Measurements from ENCODE around the gene USP31.

USP31 gene

DNA sequence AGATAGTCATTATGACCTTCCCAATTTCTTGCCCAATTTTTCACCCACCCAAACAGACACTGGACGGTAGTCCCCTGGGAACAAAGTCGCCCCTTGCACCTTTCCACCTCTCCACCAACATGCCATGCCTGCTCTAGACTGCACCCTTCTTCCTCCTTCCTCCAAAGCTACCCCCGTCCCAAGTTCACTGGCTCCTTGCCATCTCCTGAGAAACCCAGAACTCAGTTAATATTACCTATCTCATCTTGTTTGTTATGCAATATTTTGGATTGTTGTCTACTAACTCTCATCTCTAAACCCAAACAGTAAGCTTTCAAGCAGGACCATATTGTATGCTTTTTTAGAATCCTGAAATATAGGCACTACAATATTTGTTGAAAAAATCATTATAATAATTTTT, 63.3 kb downstream of the USP31 start:
- no peak for DNase-seq

- DNase-seq = no peak
Measured at GRCh38 chr16:23082161-23082788, 67.0 kb downstream of the USP31 start.

DNA sequence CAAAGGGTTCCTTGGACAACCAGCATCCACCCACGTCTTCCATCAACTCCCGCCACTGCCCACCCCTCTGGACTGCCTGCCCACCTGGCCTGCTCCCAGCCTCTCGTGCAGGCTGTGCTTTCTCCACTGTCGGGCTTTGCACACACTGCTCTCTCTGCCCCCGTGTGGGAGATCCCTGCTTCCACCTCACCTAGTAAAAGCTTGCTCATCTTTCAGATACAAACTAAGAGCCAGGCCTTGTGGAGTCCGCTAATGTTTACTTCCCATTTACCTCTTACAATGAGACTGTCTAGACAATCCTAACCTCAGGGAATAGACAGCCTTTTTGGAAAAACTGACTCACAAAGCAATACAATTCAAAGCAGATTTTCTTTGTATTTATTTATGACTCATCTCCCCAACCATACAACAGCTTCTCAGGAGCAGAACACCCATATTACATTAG, 67.6 kb downstream of the USP31 start:
- no peak for DNase-seq

GRCh38 chr16:23080747-23081146, 68.5 kb downstream of the USP31 start:
- DNase-seq = no peak

DNA sequence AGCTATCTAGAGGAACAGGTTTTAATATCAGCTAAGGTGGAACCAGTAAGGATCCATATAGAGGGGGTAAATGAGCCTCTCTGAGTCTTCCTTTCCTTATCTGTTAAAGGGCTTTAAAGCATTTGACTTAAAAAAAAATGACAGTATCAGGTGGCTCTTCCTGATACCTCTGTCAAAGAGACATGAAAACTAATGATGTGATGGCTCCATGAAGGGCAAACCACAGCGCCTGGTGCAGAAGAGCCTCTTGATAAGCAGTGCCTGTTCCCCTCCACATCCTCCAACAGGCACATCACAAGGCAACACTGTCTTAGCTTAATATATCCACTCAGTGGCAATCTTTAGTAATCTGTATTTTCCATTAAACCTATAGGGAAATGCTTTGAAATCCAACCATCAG, 68.9 kb downstream of the USP31 start:
- DNase-seq = no peak

- no peak for DNase-seq
Measured at GRCh38 chr16:23079675-23080301, 69.5 kb downstream of the USP31 start.

GRCh38 chr16:23074423-23074822, 74.8 kb downstream of the USP31 start:
- no peak for DNase-seq

- DNase-seq = no peak
Measured at GRCh38 chr16:23072769-23073549, 76.3 kb downstream of the USP31 start.

DNA sequence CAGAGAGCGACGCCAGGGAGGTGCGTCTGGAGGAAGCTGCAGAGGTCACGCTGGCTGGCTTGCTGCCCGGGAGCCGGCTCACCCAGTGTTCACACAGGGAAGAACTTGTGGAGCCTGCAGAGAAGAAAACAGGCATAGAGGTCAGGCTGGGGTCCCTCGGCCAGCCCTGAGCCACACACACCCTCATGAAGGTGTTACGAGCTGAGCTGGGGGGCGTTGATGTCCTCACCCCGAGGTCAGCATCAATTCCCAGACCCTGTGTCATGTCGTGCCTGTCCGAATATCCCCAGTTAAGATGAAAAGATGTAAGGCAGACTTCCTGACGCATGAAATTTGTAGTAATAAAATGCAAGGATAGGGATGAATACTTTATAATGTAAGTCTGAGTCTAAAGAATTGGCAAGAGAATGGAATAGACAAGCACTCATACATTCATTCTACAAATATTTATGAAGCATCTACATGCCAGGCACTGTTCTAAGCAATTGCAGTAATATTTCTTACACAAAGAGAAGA, 77.1 kb downstream of the USP31 start:
- DNase-seq = no peak

DNA sequence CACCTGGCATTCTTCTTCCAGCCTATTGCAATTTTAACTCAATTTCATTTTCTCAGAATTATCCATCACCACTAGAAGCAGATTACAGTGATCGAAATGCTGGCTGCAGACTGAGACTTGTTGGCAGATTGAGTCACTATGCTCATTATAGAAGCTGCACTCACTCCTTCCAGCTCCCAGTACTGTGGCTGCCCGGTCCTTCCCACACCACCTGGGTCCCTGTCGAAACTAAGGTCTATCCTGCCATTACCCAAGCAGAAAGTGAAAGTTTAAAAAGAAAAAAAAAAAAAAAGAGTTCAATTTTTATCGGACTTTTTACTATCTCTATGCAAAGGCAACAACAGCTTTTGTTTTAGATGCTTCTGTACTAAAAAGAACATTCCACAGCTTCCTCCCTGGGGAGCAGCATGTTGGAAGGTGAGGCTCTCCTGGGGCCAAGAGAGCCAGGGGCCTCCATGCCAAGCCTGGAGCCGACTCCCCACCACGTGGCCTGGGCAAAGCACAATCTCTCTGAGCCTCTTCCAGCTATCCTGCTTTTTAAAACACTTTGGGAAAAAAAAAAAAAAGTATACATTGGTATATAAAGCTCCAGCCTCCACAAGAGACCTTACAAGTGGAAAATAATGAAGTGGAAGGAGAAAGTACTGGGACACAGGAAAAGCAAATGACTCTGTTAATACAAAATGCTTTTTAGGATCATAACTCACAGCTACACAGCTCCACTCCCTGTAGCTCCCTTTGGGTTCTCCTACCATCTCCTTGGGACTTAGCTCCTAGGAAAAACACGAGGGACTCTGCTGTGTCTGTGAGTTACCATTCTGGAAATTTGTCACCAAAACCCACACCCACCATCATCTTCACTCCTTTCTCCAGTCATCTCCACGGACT, 77.8 kb downstream of the USP31 start:
- no peak for DNase-seq

- DNase-seq = no peak
Measured at GRCh38 chr16:23069844-23070243, 79.4 kb downstream of the USP31 start.

GRCh38 chr16:23068079-23068736, 81.0 kb downstream of the USP31 start:
- DNase-seq = no peak

DNA sequence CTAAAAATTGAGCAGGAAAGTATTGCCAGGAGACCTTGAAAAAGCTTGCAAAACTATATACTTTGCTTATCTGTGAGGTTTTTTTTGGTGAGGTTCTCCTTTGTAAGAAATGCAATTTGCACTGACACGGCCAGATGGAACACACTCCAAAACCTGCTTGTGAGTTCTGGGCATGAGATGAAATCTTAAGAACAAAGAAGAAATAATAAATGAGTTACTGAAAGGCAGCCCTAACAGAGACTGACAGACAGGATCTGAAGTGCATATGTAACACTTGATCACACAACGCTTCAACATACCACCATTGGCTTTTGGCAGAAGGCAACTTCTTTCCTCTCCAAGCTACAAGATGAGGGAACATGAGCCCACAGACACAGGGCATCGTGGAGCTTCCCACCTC, 82.6 kb downstream of the USP31 start:
- no peak for DNase-seq

GRCh38 chr16:23064639-23065038, 84.6 kb downstream of the USP31 start:
- DNase-seq = no peak

DNA sequence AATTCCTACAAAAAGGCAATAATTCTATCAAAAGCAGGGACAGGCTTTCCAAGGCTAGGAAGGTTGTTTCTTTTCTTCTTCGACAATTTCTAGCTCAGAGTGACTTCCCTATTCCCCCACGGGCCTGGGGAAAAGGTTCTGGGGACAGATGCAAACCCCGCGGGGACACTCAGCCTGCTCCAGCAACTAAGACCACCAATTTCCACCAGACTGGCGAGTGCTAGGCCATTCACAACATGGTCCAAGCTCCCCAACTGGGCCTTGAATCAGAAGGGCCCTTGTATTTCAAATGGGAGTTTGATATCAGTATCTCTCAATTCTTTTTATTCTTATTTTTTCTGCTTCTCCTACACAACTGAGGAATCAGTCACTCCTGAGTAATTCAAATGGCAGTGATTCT, 86.7 kb downstream of the USP31 start:
- no peak for DNase-seq

DNA sequence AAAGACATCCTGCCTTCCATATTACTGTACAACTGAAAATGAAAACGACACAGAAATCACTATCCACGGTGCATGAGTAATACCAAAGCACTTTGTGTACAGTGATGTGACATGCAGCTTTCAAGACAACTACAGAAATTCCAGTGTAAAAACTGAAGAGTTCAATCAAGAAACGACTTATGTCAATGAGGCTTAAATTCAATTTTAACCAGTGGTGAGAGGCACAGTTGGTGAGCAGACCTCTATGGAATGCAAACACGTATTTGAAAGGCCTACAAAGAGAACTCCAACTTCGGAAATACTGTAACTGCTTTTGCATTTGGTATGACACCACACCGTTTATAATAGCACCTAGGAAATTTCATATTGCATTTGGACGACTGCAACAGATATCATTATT, 87.6 kb downstream of the USP31 start:
- no peak for DNase-seq

- peak; percentile 44 to 45 for DNase-seq
Measured at GRCh38 chr16:23060458-23061320, 88.6 kb downstream of the USP31 start.

DNA sequence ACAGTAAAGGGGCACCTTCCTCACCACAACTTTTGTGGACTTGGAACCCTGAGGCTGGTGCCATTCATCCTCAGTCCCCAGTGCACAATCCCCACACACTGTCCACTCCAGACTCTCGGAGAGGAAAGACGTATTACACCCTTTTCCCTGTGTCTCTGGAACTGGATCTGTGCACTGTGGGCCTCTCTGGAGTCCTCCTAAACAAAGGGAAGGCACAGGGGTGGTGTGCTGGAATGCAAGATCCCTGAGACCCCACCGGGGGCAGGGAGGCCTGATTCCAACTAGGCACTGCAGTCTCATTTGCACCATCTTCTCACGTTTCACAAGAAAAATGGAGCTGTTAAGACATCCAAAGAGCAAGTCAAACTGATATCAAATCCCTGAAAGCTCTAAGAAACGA, 89.8 kb downstream of the USP31 start:
- no peak for DNase-seq

DNA sequence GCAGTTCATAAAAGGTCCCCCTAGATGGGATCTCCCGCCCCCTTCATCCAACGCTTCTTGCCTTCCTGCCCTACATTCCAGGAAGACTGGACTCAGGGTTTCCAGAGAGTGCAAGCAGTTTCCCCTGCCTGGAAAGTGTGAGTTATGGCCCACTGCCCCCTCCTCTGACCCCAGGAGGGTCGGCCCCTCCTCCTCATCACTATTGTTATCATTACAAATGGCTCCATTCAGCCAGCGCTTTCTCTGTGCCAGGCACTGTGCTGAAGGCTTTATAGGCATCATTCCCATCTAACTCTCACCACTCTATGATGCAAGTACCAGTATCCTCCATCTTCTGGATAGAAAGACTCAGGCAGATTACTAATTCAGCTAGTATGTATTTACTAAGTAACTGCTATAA, 90.7 kb downstream of the USP31 start:
- DNase-seq = no peak

DNA sequence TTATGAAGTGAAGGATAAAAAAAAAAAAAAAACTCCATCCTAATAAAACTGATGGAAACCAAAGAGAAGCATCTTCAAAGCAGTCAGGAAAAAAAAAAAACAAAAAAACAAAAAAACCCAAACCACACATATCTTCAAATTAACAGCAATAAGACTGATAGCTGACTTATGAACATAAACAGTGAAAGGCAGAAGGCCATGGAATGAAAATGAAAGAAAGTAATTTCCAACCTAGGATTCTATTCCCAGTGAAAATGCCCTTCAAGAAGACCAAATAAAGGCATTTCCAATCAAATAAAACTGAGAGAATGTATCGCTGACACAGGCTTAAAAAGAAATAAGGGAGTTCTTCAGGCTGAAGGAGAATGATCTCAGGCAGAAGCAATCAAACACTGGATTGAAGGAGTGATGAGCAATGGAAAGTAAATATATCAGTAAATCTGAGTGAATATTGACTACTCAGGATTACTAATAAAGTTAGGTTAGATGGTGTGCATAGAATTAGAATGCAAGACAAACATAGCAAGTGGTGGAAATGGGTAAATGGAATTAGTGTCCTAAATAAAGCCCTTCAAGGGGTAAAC, 92.1 kb downstream of the USP31 start:
- no peak for DNase-seq

DNA sequence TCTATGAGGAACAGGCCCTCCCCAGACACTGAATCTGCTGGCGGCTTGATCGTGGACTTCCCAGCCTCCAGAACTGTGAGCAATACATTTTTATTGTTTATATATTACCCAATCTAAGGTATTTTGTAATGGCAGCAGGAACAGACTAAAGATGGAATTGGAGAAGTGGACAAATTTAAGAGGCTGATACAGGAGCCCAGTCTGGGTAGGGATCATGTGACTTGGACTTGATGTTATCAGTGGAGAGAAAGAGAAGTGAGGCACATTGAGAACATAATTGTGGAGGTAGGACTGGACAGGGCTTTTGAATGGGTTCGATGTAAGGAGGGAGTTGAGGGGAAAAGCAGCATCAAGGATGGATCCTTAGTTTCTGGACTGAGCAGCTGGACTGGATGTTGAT, 93.8 kb downstream of the USP31 start:
- DNase-seq = no peak
